ENCODE results near the gene SIK1.
"Not testable (repeated sequence)": the region's sequence is repeated elsewhere in the genome, so short reads cannot be mapped to it uniquely, and the experiment has no call there.

SIK1 gene

GRCh38 chr21:43403651-43404430 lies 23.1 kb downstream of the SIK1 start:
- not testable (repeated sequence) for DNase-seq (ENCODE audit: low read depth); H3K4me3 ChIP-seq (ENCODE audit: low read depth, low read length)

DNA sequence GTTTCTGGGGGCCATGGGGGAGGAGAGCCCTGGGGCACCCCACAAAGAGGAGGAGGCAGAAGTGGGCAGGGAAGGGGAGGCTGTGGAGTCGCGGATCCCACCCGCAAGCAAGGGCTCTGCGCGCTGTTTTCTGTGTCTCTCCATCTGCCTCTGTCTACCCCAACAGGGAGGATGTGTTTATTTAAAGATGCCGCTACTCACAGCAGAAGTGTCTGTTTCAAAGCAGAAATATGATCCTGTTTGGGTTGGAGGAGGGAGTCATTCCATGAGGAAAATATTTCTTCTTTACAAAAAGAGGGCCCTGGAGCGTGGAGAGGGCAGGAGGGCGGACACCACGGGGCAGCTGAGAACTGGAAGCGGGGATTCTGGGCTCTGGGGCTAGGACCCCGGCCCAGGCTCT lies 25.8 kb downstream of the SIK1 start:
- not testable (repeated sequence) for H3K4me3 ChIP-seq (ENCODE audit: low read depth, low read length); DNase-seq (ENCODE audit: low read depth)

DNA sequence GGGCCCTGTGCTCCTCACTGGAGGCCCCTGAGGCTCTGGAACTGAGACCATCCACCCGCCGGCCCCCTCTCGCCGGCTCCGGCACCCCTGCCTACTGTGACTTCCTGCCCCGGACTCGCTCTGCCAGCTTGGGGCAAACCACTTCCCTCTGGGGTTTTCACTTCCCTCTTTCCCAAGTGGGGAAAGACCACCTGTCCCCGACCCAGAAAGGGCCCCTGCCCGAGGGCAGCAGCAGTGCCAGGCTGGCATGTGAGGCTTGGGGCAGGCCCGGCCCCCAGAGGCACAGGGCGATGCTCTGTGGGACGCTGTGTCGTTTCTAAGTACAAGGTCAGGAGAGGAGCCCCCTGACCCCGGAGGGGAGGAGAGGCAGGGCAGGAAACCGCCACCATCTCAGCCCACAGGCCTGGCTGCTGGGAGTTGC lies 27.3 kb downstream of the SIK1 start:
- DNase-seq (ENCODE audit: low read depth); H3K4me3 ChIP-seq (ENCODE audit: low read depth, low read length): not testable (repeated sequence)

DNA sequence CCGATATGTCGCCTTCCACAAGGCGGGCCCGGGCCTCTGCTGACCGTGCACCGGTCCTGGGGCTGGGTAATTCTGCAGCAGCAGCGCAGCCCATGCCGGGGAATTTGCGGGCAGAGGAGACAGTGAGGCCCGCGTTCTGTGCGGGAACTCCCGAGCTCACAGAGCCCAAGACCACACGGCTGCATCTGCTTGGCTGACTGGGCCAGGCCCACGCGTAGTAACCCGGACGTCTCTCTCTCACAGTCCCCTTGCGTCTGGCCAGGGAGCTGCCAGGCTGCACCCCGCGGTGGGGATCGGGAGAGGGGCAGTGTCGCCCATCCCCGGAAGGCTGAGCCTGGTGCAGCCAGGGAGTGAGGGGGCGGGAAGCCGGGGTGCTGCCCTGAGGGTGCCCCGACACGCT lies 27.8 kb downstream of the SIK1 start:
- not testable (repeated sequence) for H3K4me3 ChIP-seq (ENCODE audit: low read depth, low read length); DNase-seq (ENCODE audit: low read depth)

GRCh38 chr21:43398533-43398932 lies 28.4 kb downstream of the SIK1 start:
- not testable (repeated sequence) for DNase-seq (ENCODE audit: low read depth); H3K4me3 ChIP-seq (ENCODE audit: low read depth, low read length)

DNA sequence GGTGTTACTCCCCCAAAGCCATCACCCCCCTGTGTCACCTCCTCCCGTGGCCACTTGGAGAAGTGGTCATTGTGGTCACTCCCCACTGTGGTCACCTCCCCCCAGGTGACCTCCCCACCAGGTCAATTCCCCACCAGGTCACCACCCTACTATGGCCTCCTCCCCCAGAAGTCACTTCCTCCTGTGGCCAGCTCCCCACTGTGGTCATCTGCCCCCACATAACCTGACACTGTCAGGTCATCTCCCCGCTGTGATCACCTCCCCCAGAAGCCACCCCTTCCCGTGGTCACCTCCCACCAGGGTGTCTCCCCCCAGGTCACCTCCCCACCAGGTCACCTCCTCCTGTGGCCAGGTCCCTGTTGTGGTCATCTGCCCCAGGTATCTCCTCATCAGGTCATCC lies 28.9 kb downstream of the SIK1 start:
- H3K4me3 ChIP-seq (ENCODE audit: low read depth, low read length); DNase-seq (ENCODE audit: low read depth): not testable (repeated sequence)

- not testable (repeated sequence) for DNase-seq (ENCODE audit: low read depth); H3K4me3 ChIP-seq (ENCODE audit: low read depth, low read length)
Observed at GRCh38 chr21:43397439-43397808, 29.5 kb downstream of the SIK1 start.

GRCh38 chr21:43396788-43397438 lies 30.0 kb downstream of the SIK1 start:
- H3K4me3 ChIP-seq (ENCODE audit: low read depth, low read length); DNase-seq (ENCODE audit: low read depth): not testable (repeated sequence)

DNA sequence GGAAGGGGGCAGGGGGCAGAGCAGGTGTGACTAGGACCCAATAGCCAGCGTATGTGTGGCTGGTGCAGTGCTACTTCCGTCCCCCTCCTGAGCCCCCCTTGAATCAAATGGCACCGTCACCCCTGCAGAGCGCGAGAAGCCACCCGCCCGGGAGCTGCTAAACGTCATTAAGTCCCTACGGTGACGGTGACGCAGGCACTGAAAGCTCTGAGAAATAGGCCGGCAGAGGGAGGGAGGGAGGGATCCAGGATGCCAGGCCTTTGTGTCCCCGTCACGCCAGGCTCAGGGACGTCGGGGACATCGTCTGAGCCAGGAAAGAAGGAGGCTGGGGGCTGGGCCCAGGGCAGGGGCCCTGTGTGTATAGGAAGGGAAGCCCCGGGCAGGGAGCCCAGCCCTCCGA lies 43.6 kb downstream of the SIK1 start:
- not testable (repeated sequence) for DNase-seq (ENCODE audit: low read depth); H3K4me3 ChIP-seq (ENCODE audit: low read depth, low read length)

- H3K4me3 ChIP-seq (ENCODE audit: low read depth, low read length); DNase-seq (ENCODE audit: low read depth): not testable (repeated sequence)
Observed at GRCh38 chr21:43382902-43383301, 44.0 kb downstream of the SIK1 start.

DNA sequence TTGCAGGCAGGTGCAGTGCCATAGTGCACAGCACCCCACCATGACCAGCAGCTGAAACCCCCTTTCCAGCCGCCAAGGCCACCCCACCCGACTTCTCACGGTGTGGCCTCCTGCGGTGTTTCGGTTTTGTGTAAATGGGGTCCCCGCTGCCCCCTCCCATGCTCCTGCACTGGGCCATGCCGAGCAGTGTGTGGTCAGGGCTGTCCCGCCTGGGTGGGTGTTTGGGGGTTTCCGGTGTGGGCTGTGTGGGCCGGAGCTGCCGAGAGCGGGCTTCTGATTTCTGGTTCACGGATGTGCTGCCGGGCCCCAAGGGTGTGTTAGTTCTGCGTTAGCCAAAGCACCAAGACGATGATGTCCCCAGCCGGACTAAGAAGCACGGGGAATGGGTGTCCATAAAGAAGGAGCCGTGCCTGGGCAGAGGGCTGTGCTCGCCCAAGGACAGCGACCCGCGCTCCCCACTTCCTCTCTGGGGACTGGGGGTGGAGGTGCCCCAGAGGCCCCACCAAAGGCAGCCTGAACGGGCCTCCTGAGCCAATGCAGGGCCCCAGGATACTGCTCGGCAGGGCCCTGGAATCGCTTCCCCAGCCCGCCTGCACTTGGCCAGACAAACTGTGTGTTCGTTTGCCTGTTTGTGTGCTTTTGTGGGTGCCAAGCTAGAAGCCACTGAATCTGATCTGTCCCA lies 45.9 kb downstream of the SIK1 start:
- DNase-seq (ENCODE audit: low read depth); H3K4me3 ChIP-seq (ENCODE audit: low read depth, low read length): not testable (repeated sequence)

GRCh38 chr21:43380337-43380736 lies 46.6 kb downstream of the SIK1 start:
- not testable (repeated sequence) for H3K4me3 ChIP-seq (ENCODE audit: low read depth, low read length); DNase-seq (ENCODE audit: low read depth)

DNA sequence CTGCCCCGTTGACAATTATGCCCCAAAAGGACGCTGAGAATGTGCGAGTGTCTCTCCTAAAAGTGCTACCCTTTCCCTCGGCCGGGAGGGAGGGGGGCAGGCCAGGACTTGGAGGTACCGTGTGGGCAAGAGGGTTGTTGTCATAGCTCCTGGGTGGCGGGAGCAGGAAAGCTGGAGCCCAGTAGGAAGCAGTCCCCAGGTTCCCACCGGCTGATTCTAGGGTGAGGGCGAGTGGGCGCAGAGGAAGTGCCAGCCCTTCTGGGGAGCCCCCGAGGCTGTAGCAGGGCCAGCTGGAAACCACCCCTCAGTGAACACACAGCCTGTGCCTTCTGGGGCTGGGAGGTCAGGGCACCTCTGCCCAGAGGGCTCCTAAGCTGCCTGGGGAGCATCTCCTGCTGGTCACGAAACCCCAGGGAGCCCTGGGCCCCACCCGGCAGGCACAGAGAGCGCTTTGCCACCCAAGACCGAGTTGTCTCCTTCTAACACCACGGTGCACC lies 47.3 kb downstream of the SIK1 start:
- DNase-seq (ENCODE audit: low read depth); H3K4me3 ChIP-seq (ENCODE audit: low read depth, low read length): not testable (repeated sequence)

- no peak for DNase-seq (ENCODE audit: low read depth)
Observed at GRCh38 chr21:43376478-43376882, 50.5 kb downstream of the SIK1 start.

More at GRCh38 chr21:43376478-43376882, 50.5 kb downstream of the SIK1 start:
- TF ChIP-seq, protein P1, sequence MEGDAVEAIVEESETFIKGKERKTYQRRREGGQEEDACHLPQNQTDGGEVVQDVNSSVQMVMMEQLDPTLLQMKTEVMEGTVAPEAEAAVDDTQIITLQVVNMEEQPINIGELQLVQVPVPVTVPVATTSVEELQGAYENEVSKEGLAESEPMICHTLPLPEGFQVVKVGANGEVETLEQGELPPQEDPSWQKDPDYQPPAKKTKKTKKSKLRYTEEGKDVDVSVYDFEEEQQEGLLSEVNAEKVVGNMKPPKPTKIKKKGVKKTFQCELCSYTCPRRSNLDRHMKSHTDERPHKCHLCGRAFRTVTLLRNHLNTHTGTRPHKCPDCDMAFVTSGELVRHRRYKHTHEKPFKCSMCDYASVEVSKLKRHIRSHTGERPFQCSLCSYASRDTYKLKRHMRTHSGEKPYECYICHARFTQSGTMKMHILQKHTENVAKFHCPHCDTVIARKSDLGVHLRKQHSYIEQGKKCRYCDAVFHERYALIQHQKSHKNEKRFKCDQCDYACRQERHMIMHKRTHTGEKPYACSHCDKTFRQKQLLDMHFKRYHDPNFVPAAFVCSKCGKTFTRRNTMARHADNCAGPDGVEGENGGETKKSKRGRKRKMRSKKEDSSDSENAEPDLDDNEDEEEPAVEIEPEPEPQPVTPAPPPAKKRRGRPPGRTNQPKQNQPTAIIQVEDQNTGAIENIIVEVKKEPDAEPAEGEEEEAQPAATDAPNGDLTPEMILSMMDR (IDR thresholded peaks at IDR 0.05; ENCODE audit: low read depth, low read length) = no peak
- TF ChIP-seq, protein P2, sequence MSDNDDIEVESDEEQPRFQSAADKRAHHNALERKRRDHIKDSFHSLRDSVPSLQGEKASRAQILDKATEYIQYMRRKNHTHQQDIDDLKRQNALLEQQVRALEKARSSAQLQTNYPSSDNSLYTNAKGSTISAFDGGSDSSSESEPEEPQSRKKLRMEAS (IDR thresholded peaks at IDR 0.05; ENCODE audit: low read depth, low read length) = no peak
- no peak for TF ChIP-seq MYC (IDR thresholded peaks at IDR 0.05; ENCODE audit: low read depth, low read length)
- TF ChIP-seq POLR2A (IDR thresholded peaks at IDR 0.05; ENCODE audit: extremely low read depth, insufficient read length) = no peak
- H3K4me3 ChIP-seq (ENCODE audit: low read depth, low read length) = no peak overlapping the region
